GM23338 (cell line): Measurements from ENCODE around the gene ZFHX3. TPM values are rescaled to one million over a fixed set of nuclear protein-coding genes. Genes with fewer than 3 reads are reported as not detected.

Source experiments
- ATAC-seq: fragments of 200-7000 bp; cut with Tn5 transposase; 3 replicates; pipeline ENCODE4 v1.9.1; 2020
- DNase-seq: peaks from one replicate; pipeline ENCODE4 v3.0.0-alpha.2; 2015; ENCODE audit warnings: low spot score
- H2AFZ ChIP-seq: fragments of 200-600 bp; sonication (generic); 2 replicates; pipeline ENCODE4 v1.8.0; 2016; ENCODE audit warnings: antibody characterized with exemption, mild to moderate bottlenecking, moderate library complexity
- H3F3A ChIP-seq: fragments of 200-600 bp; sonication (generic); replicated peaks from 2 replicates; pipeline ENCODE4 v1.8.0; 2017; ENCODE audit warnings: antibody characterized with exemption, mixed run types, low read depth
- H3K27ac ChIP-seq: fragments of 200-600 bp; sonication (generic); 2 replicates; pipeline ENCODE4 v1.6.1; 2016; ENCODE audit warnings: low read depth
- H3K27me3 ChIP-seq: fragments of 200-600 bp; sonication (generic); 2 replicates; pipeline ENCODE4 v1.8.0; 2016; ENCODE audit warnings: mild to moderate bottlenecking, mixed run types, moderate library complexity; ENCODE audit not compliant: insufficient read depth
- H3K36me3 ChIP-seq: fragments of 200-600 bp; sonication (generic); 2 replicates; pipeline ENCODE4 v1.8.0; 2016; ENCODE audit warnings: mild to moderate bottlenecking; ENCODE audit not compliant: insufficient read depth
- H3K4me1 ChIP-seq: fragments of 200-600 bp; sonication (generic); 2 replicates; pipeline ENCODE4 v1.8.0; 2016; ENCODE audit warnings: mild to moderate bottlenecking, moderate library complexity; ENCODE audit not compliant: insufficient read depth
- H3K4me2 ChIP-seq: fragments of 200-600 bp; sonication (generic); 2 replicates; pipeline ENCODE4 v1.7.1; 2017; ENCODE audit warnings: mixed run types
- H3K4me3 ChIP-seq: fragments of 200-600 bp; sonication (generic); 2 replicates; pipeline ENCODE4 v1.6.1; 2016; ENCODE audit warnings: mixed run types
- H3K79me2 ChIP-seq: fragments of 200-600 bp; sonication (generic); replicated peaks from 2 replicates; pipeline ENCODE4 v1.8.0; 2017; ENCODE audit warnings: mild to moderate bottlenecking; ENCODE audit not compliant: insufficient read depth
- H3K9me2 ChIP-seq: fragments of 200-600 bp; sonication (generic); 2 replicates; pipeline ENCODE4 v1.8.0; 2017; ENCODE audit not compliant: insufficient read depth
- H4K20me1 ChIP-seq: fragments of 200-600 bp; sonication (generic); replicated peaks from 2 replicates; pipeline ENCODE4 v1.8.0; 2017; ENCODE audit warnings: mild to moderate bottlenecking; ENCODE audit not compliant: insufficient read depth
- H3K27ac Mint-ChIP-seq: 2 replicates; pipeline ENCODE4 v1.8.0; 2020; ENCODE audit warnings: inconsistent platforms, mild to moderate bottlenecking, moderate library complexity, mixed read lengths
- H3K27me3 Mint-ChIP-seq: 3 replicates; pipeline ENCODE4 v1.8.0; 2022; ENCODE audit warnings: low read depth, mild to moderate bottlenecking, moderate library complexity, mixed read lengths, inconsistent platforms; ENCODE audit not compliant: insufficient read depth, poor library complexity
- H3K36me3 Mint-ChIP-seq: 3 replicates; pipeline ENCODE4 v1.8.0; 2021; ENCODE audit warnings: low read depth, mild to moderate bottlenecking, inconsistent platforms, moderate library complexity, mixed read lengths
- H3K4me1 Mint-ChIP-seq: 3 replicates; pipeline ENCODE4 v1.8.0; 2020; ENCODE audit warnings: mild to moderate bottlenecking, inconsistent platforms, mixed read lengths
- H3K4me3 Mint-ChIP-seq: 3 replicates; pipeline ENCODE4 v1.8.0; 2021; ENCODE audit warnings: moderate library complexity, mild to moderate bottlenecking, inconsistent platforms, mixed read lengths
- H3K9me3 Mint-ChIP-seq: 3 replicates; pipeline ENCODE4 v1.8.0; 2020; ENCODE audit warnings: moderate library complexity, mild to moderate bottlenecking, inconsistent platforms, mixed read lengths
- EZH2 ChIP-seq: fragments of 200-600 bp; sonication (generic); IDR thresholded peaks from one replicate; pipeline ENCODE4 v1.8.0; 2017; ENCODE audit warnings: antibody characterized with exemption, mild to moderate bottlenecking, low read depth; ENCODE audit not compliant: unreplicated experiment
- polyA plus RNA-seq: library from polyadenylated mRNA; unstranded; fragments of >200 nt; fragmentation: Nextera tagmentation; extraction: Ambion mirVana; gene quantifications from 2 replicates; pipeline ENCODE4 v1.2.1, GENCODE V29; 2016
- total RNA-seq: library from RNA; depleted of rRNA; stranded (reverse); fragments of >200 nt; shearing (Covaris generic); gene quantifications from 2 replicates; pipeline ENCODE4 v1.2.3, GENCODE V29; 2014
- TF ChIP-seq, protein P1 (sequence below): fragments of 250-450 bp; sonication (Bioruptor Pico); IDR thresholded peaks from 2 replicates; pipeline ENCODE4 v1.5.0; 2020; ENCODE audit warnings: mild to moderate bottlenecking, moderate library complexity
- TF ChIP-seq, protein P2 (sequence below), 2 experiments: fragments of 200-600 bp in 1 of 2; sonication (generic) in 1 of 2; conservative IDR thresholded peaks; 2 replicates each; pipeline versions ENCODE4 v1.5.1 to v1.6.1; 2016 to 2017; ENCODE audit warnings: antibody characterized with exemption in 2 of 2, low read depth in 2 of 2, mild to moderate bottlenecking in 2 of 2, moderate library complexity in 1 of 2

ZFHX3 gene
- total and polyA plus RNA-seq, 2 experiments from 2014 or later: 1.0 to 1.5 TPM

DNA sequence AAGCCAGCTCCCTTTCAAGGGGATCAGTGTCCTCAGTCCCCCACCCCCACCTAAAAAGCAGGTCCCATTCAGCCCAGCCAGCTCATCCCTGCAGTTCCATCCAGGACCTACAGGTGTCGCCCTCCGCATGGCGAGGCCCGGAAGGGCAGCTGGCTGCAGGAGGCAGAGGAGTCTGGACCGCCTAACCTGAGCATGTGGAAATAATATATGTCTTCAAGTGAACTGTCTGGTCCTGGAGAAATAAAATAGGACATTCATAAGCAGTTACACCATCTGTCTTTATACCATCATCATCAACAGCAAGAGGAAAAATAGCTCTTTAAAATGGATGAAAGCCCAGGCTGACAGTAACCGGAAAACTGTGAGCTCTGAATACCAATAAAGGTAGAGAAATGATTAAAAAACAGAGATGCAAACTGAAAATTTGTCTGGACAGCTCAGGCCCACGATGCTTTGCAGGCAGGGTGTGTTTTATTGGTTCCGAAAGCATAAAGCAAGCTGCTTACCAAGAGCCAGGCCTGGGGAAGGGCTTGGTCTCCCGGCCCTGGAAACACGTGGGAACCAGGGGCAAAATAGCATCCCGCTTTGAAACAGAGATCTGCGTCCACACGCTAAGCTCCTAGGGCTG, 215.2 kb downstream of the ZFHX3 start:
- DNase-seq: peak; percentile 82
- Histone ChIP-seq H3K27ac (no peak overlapping the region), H2AFZ (no peak overlapping the region), H3K4me1 (no peaks in the 10 kb centered on the region; the same call in 1 of the 2 replicates), H3K4me2 (no peak overlapping the region), H3K4me3 (no peak overlapping the region), H4K20me1 (no peaks in the 10 kb centered on the region), H3K27me3 (no peaks in the 10 kb centered on the region), H3K36me3 (no peaks in the 10 kb centered on the region), H3F3A (no peaks in the 10 kb centered on the region), H3K9me2 (no peaks in the 10 kb centered on the region), H3K79me2 (no peaks in the 10 kb centered on the region)
- H3K27me3 Mint-ChIP-seq: peaks cover 9% of the 10 kb centered on the region
- no peaks in the 10 kb centered on the region; the same call in 2 of the 3 replicates for H3K36me3 Mint-ChIP-seq
- H3K4me1 Mint-ChIP-seq: peaks cover 6% of the 10 kb centered on the region; the same call in 2 of the 3 replicates
- no peak overlapping the region for H3K4me3 Mint-ChIP-seq
- peak; percentile 94 for ATAC-seq
- no peaks in the 10 kb centered on the region for H3K9me3 Mint-ChIP-seq
- TF ChIP-seq, protein P1, sequence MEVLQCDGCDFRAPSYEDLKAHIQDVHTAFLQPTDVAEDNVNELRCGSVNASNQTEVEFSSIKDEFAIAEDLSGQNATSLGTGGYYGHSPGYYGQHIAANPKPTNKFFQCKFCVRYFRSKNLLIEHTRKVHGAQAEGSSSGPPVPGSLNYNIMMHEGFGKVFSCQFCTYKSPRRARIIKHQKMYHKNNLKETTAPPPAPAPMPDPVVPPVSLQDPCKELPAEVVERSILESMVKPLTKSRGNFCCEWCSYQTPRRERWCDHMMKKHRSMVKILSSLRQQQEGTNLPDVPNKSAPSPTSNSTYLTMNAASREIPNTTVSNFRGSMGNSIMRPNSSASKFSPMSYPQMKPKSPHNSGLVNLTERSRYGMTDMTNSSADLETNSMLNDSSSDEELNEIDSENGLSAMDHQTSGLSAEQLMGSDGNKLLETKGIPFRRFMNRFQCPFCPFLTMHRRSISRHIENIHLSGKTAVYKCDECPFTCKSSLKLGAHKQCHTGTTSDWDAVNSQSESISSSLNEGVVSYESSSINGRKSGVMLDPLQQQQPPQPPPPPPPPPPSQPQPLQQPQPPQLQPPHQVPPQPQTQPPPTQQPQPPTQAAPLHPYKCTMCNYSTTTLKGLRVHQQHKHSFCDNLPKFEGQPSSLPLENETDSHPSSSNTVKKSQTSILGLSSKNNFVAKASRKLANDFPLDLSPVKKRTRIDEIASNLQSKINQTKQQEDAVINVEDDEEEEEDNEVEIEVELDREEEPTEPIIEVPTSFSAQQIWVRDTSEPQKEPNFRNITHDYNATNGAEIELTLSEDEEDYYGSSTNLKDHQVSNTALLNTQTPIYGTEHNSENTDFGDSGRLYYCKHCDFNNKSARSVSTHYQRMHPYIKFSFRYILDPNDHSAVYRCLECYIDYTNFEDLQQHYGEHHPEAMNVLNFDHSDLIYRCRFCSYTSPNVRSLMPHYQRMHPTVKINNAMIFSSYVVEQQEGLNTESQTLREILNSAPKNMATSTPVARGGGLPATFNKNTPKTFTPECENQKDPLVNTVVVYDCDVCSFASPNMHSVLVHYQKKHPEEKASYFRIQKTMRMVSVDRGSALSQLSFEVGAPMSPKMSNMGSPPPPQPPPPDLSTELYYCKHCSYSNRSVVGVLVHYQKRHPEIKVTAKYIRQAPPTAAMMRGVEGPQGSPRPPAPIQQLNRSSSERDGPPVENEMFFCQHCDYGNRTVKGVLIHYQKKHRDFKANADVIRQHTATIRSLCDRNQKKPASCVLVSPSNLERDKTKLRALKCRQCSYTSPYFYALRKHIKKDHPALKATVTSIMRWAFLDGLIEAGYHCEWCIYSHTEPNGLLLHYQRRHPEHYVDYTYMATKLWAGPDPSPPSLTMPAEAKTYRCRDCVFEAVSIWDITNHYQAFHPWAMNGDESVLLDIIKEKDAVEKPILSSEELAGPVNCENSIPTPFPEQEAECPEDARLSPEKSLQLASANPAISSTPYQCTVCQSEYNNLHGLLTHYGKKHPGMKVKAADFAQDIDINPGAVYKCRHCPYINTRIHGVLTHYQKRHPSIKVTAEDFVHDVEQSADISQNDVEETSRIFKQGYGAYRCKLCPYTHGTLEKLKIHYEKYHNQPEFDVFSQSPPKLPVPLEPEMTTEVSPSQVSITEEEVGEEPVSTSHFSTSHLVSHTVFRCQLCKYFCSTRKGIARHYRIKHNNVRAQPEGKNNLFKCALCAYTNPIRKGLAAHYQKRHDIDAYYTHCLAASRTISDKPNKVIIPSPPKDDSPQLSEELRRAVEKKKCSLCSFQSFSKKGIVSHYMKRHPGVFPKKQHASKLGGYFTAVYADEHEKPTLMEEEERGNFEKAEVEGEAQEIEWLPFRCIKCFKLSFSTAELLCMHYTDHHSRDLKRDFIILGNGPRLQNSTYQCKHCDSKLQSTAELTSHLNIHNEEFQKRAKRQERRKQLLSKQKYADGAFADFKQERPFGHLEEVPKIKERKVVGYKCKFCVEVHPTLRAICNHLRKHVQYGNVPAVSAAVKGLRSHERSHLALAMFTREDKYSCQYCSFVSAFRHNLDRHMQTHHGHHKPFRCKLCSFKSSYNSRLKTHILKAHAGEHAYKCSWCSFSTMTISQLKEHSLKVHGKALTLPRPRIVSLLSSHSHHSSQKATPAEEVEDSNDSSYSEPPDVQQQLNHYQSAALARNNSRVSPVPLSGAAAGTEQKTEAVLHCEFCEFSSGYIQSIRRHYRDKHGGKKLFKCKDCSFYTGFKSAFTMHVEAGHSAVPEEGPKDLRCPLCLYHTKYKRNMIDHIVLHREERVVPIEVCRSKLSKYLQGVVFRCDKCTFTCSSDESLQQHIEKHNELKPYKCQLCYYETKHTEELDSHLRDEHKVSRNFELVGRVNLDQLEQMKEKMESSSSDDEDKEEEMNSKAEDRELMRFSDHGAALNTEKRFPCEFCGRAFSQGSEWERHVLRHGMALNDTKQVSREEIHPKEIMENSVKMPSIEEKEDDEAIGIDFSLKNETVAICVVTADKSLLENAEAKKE (CRISPR knock-in tag): no peak
- no peak for TF ChIP-seq EZH2
- TF ChIP-seq, protein P2, sequence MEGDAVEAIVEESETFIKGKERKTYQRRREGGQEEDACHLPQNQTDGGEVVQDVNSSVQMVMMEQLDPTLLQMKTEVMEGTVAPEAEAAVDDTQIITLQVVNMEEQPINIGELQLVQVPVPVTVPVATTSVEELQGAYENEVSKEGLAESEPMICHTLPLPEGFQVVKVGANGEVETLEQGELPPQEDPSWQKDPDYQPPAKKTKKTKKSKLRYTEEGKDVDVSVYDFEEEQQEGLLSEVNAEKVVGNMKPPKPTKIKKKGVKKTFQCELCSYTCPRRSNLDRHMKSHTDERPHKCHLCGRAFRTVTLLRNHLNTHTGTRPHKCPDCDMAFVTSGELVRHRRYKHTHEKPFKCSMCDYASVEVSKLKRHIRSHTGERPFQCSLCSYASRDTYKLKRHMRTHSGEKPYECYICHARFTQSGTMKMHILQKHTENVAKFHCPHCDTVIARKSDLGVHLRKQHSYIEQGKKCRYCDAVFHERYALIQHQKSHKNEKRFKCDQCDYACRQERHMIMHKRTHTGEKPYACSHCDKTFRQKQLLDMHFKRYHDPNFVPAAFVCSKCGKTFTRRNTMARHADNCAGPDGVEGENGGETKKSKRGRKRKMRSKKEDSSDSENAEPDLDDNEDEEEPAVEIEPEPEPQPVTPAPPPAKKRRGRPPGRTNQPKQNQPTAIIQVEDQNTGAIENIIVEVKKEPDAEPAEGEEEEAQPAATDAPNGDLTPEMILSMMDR (conservative IDR thresholded peaks at IDR 0.05; ENCODE audit: low read depth in 2 of 2): peak; percentile 94 to 99
- no peak overlapping the region for H3K27ac Mint-ChIP-seq
